Measurements from ENCODE around the gene JAZF1.

Gene JAZF1

GRCh38 chr7:28205506-28205905, 24.9 kb upstream of the JAZF1 start:
- no peak for ATAC-seq
- TF ChIP-seq ISL1 (CRISPR knock-in tag; IDR thresholded peaks at IDR 0.05) = no peak
- no peak for TF ChIP-seq GLIS3 (CRISPR knock-in tag; IDR thresholded peaks at IDR 0.05)
- TF ChIP-seq ZFP3 (CRISPR knock-in tag; IDR thresholded peaks at IDR 0.05) = no peak
- TF ChIP-seq, protein P1, sequence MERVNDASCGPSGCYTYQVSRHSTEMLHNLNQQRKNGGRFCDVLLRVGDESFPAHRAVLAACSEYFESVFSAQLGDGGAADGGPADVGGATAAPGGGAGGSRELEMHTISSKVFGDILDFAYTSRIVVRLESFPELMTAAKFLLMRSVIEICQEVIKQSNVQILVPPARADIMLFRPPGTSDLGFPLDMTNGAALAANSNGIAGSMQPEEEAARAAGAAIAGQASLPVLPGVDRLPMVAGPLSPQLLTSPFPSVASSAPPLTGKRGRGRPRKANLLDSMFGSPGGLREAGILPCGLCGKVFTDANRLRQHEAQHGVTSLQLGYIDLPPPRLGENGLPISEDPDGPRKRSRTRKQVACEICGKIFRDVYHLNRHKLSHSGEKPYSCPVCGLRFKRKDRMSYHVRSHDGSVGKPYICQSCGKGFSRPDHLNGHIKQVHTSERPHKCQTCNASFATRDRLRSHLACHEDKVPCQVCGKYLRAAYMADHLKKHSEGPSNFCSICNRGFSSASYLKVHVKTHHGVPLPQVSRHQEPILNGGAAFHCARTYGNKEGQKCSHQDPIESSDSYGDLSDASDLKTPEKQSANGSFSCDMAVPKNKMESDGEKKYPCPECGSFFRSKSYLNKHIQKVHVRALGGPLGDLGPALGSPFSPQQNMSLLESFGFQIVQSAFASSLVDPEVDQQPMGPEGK (CRISPR knock-in tag; IDR thresholded peaks at IDR 0.05; ENCODE audit: borderline replicate concordance) = no peak
- no peak for TF ChIP-seq RARB (CRISPR knock-in tag; IDR thresholded peaks at IDR 0.05)
- no peak for TF ChIP-seq ZNF8 (CRISPR knock-in tag; IDR thresholded peaks at IDR 0.05)
- TF ChIP-seq, protein P2, sequence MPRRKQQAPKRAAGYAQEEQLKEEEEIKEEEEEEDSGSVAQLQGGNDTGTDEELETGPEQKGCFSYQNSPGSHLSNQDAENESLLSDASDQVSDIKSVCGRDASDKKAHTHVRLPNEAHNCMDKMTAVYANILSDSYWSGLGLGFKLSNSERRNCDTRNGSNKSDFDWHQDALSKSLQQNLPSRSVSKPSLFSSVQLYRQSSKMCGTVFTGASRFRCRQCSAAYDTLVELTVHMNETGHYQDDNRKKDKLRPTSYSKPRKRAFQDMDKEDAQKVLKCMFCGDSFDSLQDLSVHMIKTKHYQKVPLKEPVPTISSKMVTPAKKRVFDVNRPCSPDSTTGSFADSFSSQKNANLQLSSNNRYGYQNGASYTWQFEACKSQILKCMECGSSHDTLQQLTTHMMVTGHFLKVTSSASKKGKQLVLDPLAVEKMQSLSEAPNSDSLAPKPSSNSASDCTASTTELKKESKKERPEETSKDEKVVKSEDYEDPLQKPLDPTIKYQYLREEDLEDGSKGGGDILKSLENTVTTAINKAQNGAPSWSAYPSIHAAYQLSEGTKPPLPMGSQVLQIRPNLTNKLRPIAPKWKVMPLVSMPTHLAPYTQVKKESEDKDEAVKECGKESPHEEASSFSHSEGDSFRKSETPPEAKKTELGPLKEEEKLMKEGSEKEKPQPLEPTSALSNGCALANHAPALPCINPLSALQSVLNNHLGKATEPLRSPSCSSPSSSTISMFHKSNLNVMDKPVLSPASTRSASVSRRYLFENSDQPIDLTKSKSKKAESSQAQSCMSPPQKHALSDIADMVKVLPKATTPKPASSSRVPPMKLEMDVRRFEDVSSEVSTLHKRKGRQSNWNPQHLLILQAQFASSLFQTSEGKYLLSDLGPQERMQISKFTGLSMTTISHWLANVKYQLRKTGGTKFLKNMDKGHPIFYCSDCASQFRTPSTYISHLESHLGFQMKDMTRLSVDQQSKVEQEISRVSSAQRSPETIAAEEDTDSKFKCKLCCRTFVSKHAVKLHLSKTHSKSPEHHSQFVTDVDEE (CRISPR knock-in tag; IDR thresholded peaks at IDR 0.05) = no peak
- TF ChIP-seq, protein P3, sequence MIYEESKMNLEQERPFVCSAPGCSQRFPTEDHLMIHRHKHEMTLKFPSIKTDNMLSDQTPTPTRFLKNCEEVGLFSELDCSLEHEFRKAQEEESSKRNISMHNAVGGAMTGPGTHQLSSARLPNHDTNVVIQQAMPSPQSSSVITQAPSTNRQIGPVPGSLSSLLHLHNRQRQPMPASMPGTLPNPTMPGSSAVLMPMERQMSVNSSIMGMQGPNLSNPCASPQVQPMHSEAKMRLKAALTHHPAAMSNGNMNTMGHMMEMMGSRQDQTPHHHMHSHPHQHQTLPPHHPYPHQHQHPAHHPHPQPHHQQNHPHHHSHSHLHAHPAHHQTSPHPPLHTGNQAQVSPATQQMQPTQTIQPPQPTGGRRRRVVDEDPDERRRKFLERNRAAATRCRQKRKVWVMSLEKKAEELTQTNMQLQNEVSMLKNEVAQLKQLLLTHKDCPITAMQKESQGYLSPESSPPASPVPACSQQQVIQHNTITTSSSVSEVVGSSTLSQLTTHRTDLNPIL (CRISPR knock-in tag; IDR thresholded peaks at IDR 0.05; ENCODE audit: low read depth) = no peak
- no peak for TF ChIP-seq SNAI2 (CRISPR knock-in tag; IDR thresholded peaks at IDR 0.05)
- no peak for TF ChIP-seq OSR1 (CRISPR knock-in tag; IDR thresholded peaks at IDR 0.05)
- TF ChIP-seq PPARA (CRISPR knock-in tag; IDR thresholded peaks at IDR 0.05; ENCODE audit: borderline replicate concordance) = no peak
- TF ChIP-seq ZNF565 (CRISPR knock-in tag; conservative IDR thresholded peaks at IDR 0.05; ENCODE audit: low read depth) = no peak
- TF ChIP-seq ZFP30 (CRISPR knock-in tag; IDR thresholded peaks at IDR 0.05) = no peak
- TF ChIP-seq ARNTL (CRISPR knock-in tag; IDR thresholded peaks at IDR 0.05; ENCODE audit: borderline replicate concordance, low read depth) = no peak
- TF ChIP-seq TCF4 (CRISPR knock-in tag; IDR thresholded peaks at IDR 0.05; ENCODE audit: borderline replicate concordance) = no peak

GRCh38 chr7:28203508-28204240, 23.1 kb upstream of the JAZF1 start:
- ATAC-seq = no peak

More at GRCh38 chr7:28203508-28204240, 23.1 kb upstream of the JAZF1 start:
- TF ChIP-seq RARB (CRISPR knock-in tag; IDR thresholded peaks at IDR 0.05) (no peak), POU6F1 (CRISPR knock-in tag; IDR thresholded peaks at IDR 0.05; ENCODE audit: borderline replicate concordance, low read depth) (no peak), TOX (CRISPR knock-in tag; IDR thresholded peaks at IDR 0.05; ENCODE audit: borderline replicate concordance) (no peak), ZNF565 (CRISPR knock-in tag; conservative IDR thresholded peaks at IDR 0.05; ENCODE audit: low read depth) (no peak), ZFP30 (CRISPR knock-in tag; IDR thresholded peaks at IDR 0.05) (no peak), SNAI2 (CRISPR knock-in tag; IDR thresholded peaks at IDR 0.05) (no peak), GLIS3 (CRISPR knock-in tag; IDR thresholded peaks at IDR 0.05) (no peak), BACH2 (CRISPR knock-in tag; IDR thresholded peaks at IDR 0.05; ENCODE audit: borderline replicate concordance) (no peak)
- TF ChIP-seq, protein P2 (CRISPR knock-in tag; IDR thresholded peaks at IDR 0.05) = no peak
